Chondrocyte (in vitro differentiated cells): ENCODE measurements around the gene BIK. TPM values are rescaled to one million over a fixed set of nuclear protein-coding genes. Genes with fewer than 3 reads are reported as not detected.
"Not testable (repeated sequence)": the region's sequence is repeated elsewhere in the genome, so short reads cannot be mapped to it uniquely, and the experiment has no call there.

Source experiments
- DNase-seq: peaks from one replicate; pipeline ENCODE4 v3.0.0; 2021; ENCODE audit warnings: mixed read lengths, low spot score
- H3K27ac Mint-ChIP-seq: one replicate; pipeline ENCODE4 v1.8.0; 2021; ENCODE audit warnings: mild to moderate bottlenecking, moderate library complexity, mixed read lengths; ENCODE audit not compliant: unreplicated experiment
- H3K27me3 Mint-ChIP-seq: 2 replicates; pipeline ENCODE4 v1.8.0; 2021; ENCODE audit warnings: low read depth, mixed read lengths
- H3K36me3 Mint-ChIP-seq: 2 replicates; pipeline ENCODE4 v1.8.0; 2021; ENCODE audit warnings: low read depth, mixed read lengths
- H3K4me1 Mint-ChIP-seq: 2 replicates; pipeline ENCODE4 v1.8.0; 2021; ENCODE audit warnings: low read depth, mild to moderate bottlenecking, mixed read lengths
- H3K4me3 Mint-ChIP-seq: one replicate; pipeline ENCODE4 v1.8.0; 2021; ENCODE audit warnings: mild to moderate bottlenecking, moderate library complexity, mixed read lengths; ENCODE audit not compliant: unreplicated experiment
- H3K9me3 Mint-ChIP-seq: 2 replicates; pipeline ENCODE4 v1.8.0; 2021; ENCODE audit warnings: low read depth, mixed read lengths
- CTCF ChIP-seq: fragments of 200-600 bp; sonication (generic); IDR thresholded peaks from 2 replicates; pipeline ENCODE4 v1.5.0; 2021; ENCODE audit warnings: antibody characterized with exemption, mild to moderate bottlenecking, moderate library complexity
- total RNA-seq: library from RNA; stranded (reverse); gene quantifications from 3 replicates; pipeline ENCODE4 v1.2.1, GENCODE V29; 2021

The BIK gene
- total RNA-seq, 1 donor from 2014 or later, result not detected

- peaks cover 4% of the 10 kb centered on the region for H3K9me3 Mint-ChIP-seq
- peaks cover 2% of the 10 kb centered on the region for H3K36me3 Mint-ChIP-seq
- H3K4me3 Mint-ChIP-seq, result no peak overlapping the region
- TF ChIP-seq CTCF, result no peak
- no peak overlapping the region for H3K27ac Mint-ChIP-seq
- no peaks in the 10 kb centered on the region for H3K27me3 Mint-ChIP-seq
- DNase-seq, result no peak
- no peaks in the 10 kb centered on the region for H3K4me1 Mint-ChIP-seq
Observed at GRCh38 chr22:43096420-43096819, 14.1 kb upstream of the BIK start.

- H3K9me3 Mint-ChIP-seq, result peaks cover 4% of the 10 kb centered on the region
- DNase-seq, result no peak
- no peak for TF ChIP-seq CTCF
- no peak overlapping the region for H3K4me3 Mint-ChIP-seq
- no peaks in the 10 kb centered on the region for H3K27me3 Mint-ChIP-seq
- peaks cover 2% of the 10 kb centered on the region for H3K36me3 Mint-ChIP-seq
- no peaks in the 10 kb centered on the region for H3K4me1 Mint-ChIP-seq
- no peak overlapping the region for H3K27ac Mint-ChIP-seq
Observed at GRCh38 chr22:43098356-43098755, 12.2 kb upstream of the BIK start.

- H3K27ac Mint-ChIP-seq, result no peak overlapping the region
Observed at GRCh38 chr22:43099095-43099494, 11.5 kb upstream of the BIK start.

GRCh38 chr22:43100225-43100624 is 10.3 kb upstream of the BIK start:
- H3K27me3 Mint-ChIP-seq, result no peaks in the 10 kb centered on the region
- H3K27ac Mint-ChIP-seq, result no peak overlapping the region
- peaks cover 4% of the 10 kb centered on the region for H3K9me3 Mint-ChIP-seq
- no peak for DNase-seq
- H3K4me3 Mint-ChIP-seq, result no peak overlapping the region
- H3K4me1 Mint-ChIP-seq, result no peaks in the 10 kb centered on the region
- H3K36me3 Mint-ChIP-seq, result peaks cover 2% of the 10 kb centered on the region
- TF ChIP-seq CTCF, result no peak

More at GRCh38 chr22:43099095-43099494, 11.5 kb upstream of the BIK start:
- H3K4me3 Mint-ChIP-seq, result no peak overlapping the region
- no peak for DNase-seq
- no peaks in the 10 kb centered on the region for H3K4me1 Mint-ChIP-seq
- H3K36me3 Mint-ChIP-seq, result peaks cover 2% of the 10 kb centered on the region
- no peaks in the 10 kb centered on the region for H3K27me3 Mint-ChIP-seq
- TF ChIP-seq CTCF, result no peak
- H3K9me3 Mint-ChIP-seq, result peaks cover 4% of the 10 kb centered on the region

GRCh38 chr22:43101306-43101705 is 9.2 kb upstream of the BIK start:
- Mint-ChIP-seq H3K4me3 (no peak overlapping the region), H3K4me1 (no peaks in the 10 kb centered on the region), H3K36me3 (no peaks in the 10 kb centered on the region), H3K27ac (no peak overlapping the region), H3K27me3 (no peaks in the 10 kb centered on the region), H3K9me3 (peaks cover 2% of the 10 kb centered on the region)
- TF ChIP-seq CTCF, result no peak
- DNase-seq, result no peak

- H3K27ac Mint-ChIP-seq, DNase-seq, H3K27me3 Mint-ChIP-seq, H3K4me1 Mint-ChIP-seq, H3K4me3 Mint-ChIP-seq, H3K36me3 Mint-ChIP-seq, H3K9me3 Mint-ChIP-seq: not testable (repeated sequence)
Observed at GRCh38 chr22:43104056-43104625, 6.4 kb upstream of the BIK start.

GRCh38 chr22:43104950-43105349 is 5.6 kb upstream of the BIK start:
- not testable (repeated sequence) for H3K36me3 Mint-ChIP-seq, H3K4me3 Mint-ChIP-seq, H3K27me3 Mint-ChIP-seq, H3K27ac Mint-ChIP-seq, H3K4me1 Mint-ChIP-seq, H3K9me3 Mint-ChIP-seq, DNase-seq
